ENCODE results near the gene NMS.
"Not testable (repeated sequence)": the region's sequence is repeated elsewhere in the genome, so short reads cannot be mapped to it uniquely, and the experiment has no call there.

Gene NMS

GRCh38 chr2:100451734-100452133, 18.5 kb upstream of the NMS start:
- Mint-ChIP-seq H3K36me3 (ENCODE audit: low read depth) (no peaks in the 10 kb centered on the region), H3K9me3 (peaks cover 7% of the 10 kb centered on the region), H3K27me3 (no peaks in the 10 kb centered on the region), H3K27ac (no peak overlapping the region), H3K4me1 (ENCODE audit: low read depth) (no peaks in the 10 kb centered on the region), H3K4me3 (no peak overlapping the region)
- intact Hi-C loops (cut with micrococcal nuclease): no loop called here

DNA sequence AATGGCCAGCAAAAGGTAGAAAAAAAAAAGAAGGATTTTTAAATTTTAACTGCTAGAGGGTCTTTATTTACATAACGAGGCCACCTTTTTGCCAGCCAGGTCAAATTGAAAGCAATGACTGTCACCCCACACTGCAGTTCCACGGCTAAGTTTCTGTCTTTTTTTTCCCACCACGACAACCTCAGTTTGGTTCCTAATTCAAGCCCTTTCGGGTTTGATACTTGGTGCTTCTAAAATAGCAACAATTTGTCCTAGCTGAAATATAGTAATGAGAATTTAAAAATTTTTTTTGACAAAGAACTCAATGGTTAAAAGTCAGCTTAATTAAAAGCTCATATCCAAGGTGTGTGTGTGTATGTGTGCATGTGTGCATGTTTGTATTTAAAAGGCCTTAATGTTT, 16.4 kb upstream of the NMS start:
- intact Hi-C loops (cut with micrococcal nuclease): no loop called here
- Mint-ChIP-seq H3K27me3 (no peaks in the 10 kb centered on the region), H3K27ac (no peak overlapping the region), H3K9me3 (peaks cover 11% of the 10 kb centered on the region), H3K4me1 (ENCODE audit: low read depth) (no peaks in the 10 kb centered on the region), H3K36me3 (ENCODE audit: low read depth) (no peaks in the 10 kb centered on the region), H3K4me3 (no peak overlapping the region)

DNA sequence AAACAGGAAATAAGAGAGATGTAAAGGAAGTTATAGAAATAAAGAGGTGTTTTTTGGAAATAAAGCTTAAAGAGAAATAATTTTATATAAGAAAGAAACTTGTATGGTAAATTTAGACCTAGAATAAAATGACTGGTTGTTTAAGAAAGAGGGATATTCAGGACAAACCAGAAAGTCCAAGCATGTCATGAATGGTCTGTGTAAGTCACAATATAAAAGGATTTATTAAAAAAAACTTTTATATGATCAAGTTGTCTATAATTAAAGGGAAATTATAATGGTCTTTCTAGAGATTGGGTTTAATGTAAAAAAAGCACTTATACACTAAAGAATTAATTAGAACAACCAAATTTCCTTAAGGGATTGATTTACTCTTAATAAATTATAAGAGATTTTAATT, 13.9 kb upstream of the NMS start:
- H3K4me3 Mint-ChIP-seq; H3K36me3 Mint-ChIP-seq (ENCODE audit: low read depth); H3K27ac Mint-ChIP-seq; H3K27me3 Mint-ChIP-seq; H3K4me1 Mint-ChIP-seq (ENCODE audit: low read depth); intact Hi-C loops (cut with micrococcal nuclease): not testable (repeated sequence)
- H3K9me3 Mint-ChIP-seq: peaks cover 28% of the 10 kb centered on the region

DNA sequence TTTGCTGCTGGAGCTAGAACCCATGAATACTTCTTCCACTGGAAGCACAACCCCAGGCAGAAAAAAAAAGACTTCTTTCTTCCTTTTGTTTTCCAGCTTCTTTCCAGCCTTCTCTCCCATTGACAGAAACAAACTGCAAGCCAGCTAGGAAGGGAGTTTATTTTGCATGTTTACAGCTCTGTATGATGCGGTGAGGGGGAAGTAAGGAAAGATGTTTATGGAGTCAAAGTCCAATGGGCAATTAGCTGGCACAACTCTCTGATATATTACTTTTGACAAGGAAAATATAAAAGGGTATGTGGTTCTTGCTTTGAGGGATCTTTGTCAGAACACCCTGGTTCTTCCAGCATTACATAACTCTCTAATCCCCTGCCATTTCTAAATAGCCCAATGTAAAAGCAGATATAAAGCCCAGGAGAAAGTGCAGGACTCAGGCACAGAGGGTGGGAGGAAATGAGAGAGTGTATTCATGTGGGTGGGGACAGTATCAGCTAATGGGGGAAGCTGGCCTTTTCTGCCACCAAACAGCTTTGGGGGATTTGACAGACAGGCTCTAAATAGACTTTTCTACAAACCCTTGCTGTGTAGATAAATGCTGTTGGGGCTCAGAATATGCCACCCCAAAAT, 9.3 kb upstream of the NMS start:
- Mint-ChIP-seq H3K4me3 (no peak overlapping the region), H3K9me3 (peaks cover 28% of the 10 kb centered on the region), H3K36me3 (ENCODE audit: low read depth) (no peaks in the 10 kb centered on the region), H3K4me1 (ENCODE audit: low read depth) (no peaks in the 10 kb centered on the region), H3K27ac (no peak overlapping the region), H3K27me3 (peaks cover 8% of the 10 kb centered on the region)
- intact Hi-C loops (cut with micrococcal nuclease): no loop called here

- H3K9me3 Mint-ChIP-seq: no peaks in the 10 kb centered on the region
- H3K27me3 Mint-ChIP-seq: peaks cover 23% of the 10 kb centered on the region
- H3K4me1 Mint-ChIP-seq (ENCODE audit: low read depth): no peaks in the 10 kb centered on the region
- no peak overlapping the region for H3K4me3 Mint-ChIP-seq
- no peaks in the 10 kb centered on the region for H3K36me3 Mint-ChIP-seq (ENCODE audit: low read depth)
- intact Hi-C loops (cut with micrococcal nuclease): no loop called here
- no peak overlapping the region for H3K27ac Mint-ChIP-seq
Measured at GRCh38 chr2:100470898-100471514, 724 bp downstream of the NMS start.

DNA sequence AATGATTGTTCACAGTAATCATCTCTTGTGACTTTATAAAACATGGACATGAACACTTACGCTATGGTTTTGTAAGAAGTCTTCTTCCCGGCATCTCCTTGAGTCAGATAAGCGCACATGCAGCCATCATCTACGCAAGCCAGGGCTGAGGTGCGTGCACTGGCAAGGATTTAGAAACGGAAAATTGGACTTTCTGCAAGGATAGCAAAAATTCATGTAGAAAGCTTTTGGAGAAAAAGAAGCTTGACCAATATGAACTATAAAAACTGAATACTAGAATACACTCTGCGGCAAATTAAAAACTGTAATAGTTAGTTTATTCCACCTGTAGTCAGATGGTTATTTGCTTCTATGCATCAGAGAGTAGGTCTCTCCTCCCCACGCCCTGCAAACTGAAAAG, 6.3 kb downstream of the NMS start:
- intact Hi-C loops (cut with micrococcal nuclease): no loop called here
- Mint-ChIP-seq H3K9me3 (no peaks in the 10 kb centered on the region), H3K36me3 (ENCODE audit: low read depth) (no peaks in the 10 kb centered on the region), H3K27me3 (peaks cover 12% of the 10 kb centered on the region), H3K4me3 (no peak overlapping the region), H3K4me1 (ENCODE audit: low read depth) (no peaks in the 10 kb centered on the region), H3K27ac (no peak overlapping the region)

- H3K4me1 Mint-ChIP-seq (ENCODE audit: low read depth): no peaks in the 10 kb centered on the region
- intact Hi-C loops (cut with micrococcal nuclease): no loop called here
- H3K9me3 Mint-ChIP-seq: no peaks in the 10 kb centered on the region
- no peak overlapping the region for H3K27ac Mint-ChIP-seq
- H3K36me3 Mint-ChIP-seq (ENCODE audit: low read depth): no peaks in the 10 kb centered on the region
- H3K27me3 Mint-ChIP-seq: peaks cover 9% of the 10 kb centered on the region
- no peak overlapping the region for H3K4me3 Mint-ChIP-seq
Measured at GRCh38 chr2:100482741-100483140, 12.5 kb downstream of the NMS start.

DNA sequence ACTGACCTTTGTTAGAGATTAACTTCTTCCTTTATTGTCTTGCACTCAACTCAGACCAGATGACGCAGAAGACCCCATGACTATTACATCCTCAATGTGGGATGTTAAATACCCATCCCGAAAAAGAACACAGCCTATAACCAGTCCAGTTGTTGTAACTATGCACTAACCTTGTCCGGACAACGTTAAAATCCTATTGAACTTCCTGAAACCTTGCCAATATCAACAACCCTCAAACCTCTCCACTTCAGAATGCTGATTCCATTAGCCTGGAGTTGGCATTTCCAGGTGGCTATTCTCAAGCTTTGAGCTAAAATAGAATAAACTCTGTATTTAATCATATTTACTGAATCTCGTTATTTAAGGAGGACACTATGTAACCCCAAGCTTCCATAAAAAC, 13.6 kb downstream of the NMS start:
- Mint-ChIP-seq H3K27me3 (peaks cover 7% of the 10 kb centered on the region), H3K9me3 (no peaks in the 10 kb centered on the region), H3K27ac (no peak overlapping the region), H3K4me3 (no peak overlapping the region), H3K36me3 (ENCODE audit: low read depth) (no peaks in the 10 kb centered on the region), H3K4me1 (ENCODE audit: low read depth) (no peaks in the 10 kb centered on the region)
- intact Hi-C loops (cut with micrococcal nuclease): no loop called here

- H3K27me3 Mint-ChIP-seq: peaks cover 6% of the 10 kb centered on the region
- H3K4me3 Mint-ChIP-seq: no peak overlapping the region
- H3K27ac Mint-ChIP-seq: no peak overlapping the region
- no peaks in the 10 kb centered on the region for H3K36me3 Mint-ChIP-seq (ENCODE audit: low read depth)
- intact Hi-C loops (cut with micrococcal nuclease): no loop called here
- H3K4me1 Mint-ChIP-seq (ENCODE audit: low read depth): no peaks in the 10 kb centered on the region
- no peaks in the 10 kb centered on the region for H3K9me3 Mint-ChIP-seq
Measured at GRCh38 chr2:100484390-100484789, 14.1 kb downstream of the NMS start.

GRCh38 chr2:100485396-100485795, 15.1 kb downstream of the NMS start:
- H3K9me3 Mint-ChIP-seq: no peaks in the 10 kb centered on the region
- intact Hi-C loops (cut with micrococcal nuclease): no loop called here
- no peak overlapping the region for H3K4me3 Mint-ChIP-seq
- H3K27ac Mint-ChIP-seq: no peak overlapping the region
- H3K27me3 Mint-ChIP-seq: peaks cover 4% of the 10 kb centered on the region
- no peaks in the 10 kb centered on the region for H3K36me3 Mint-ChIP-seq (ENCODE audit: low read depth)
- no peaks in the 10 kb centered on the region for H3K4me1 Mint-ChIP-seq (ENCODE audit: low read depth)

DNA sequence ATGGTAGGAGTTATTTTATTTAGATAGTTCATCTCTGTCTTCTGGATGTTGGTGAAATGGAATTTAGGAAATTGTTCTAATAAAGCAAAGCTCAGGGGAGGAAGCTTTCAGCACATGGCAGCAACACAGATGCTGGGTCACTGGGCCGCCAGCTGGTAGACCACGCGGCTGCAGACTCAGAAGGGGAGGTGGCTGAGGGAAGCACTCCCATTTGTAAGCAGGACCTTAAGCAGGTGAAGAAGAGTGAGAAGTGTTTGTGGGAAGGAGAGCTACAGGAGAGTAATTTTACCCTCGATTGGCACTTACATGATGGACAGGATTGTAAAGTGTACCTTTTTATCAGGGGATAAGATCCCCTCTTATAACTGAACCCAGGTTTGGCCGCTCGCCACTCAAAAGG, 24.4 kb downstream of the NMS start:
- H3K4me1 Mint-ChIP-seq (ENCODE audit: low read depth): no peaks in the 10 kb centered on the region
- no peaks in the 10 kb centered on the region for H3K36me3 Mint-ChIP-seq (ENCODE audit: low read depth)
- intact Hi-C loops (cut with micrococcal nuclease): no loop called here
- H3K27ac Mint-ChIP-seq: no peak overlapping the region
- peaks cover 11% of the 10 kb centered on the region for H3K9me3 Mint-ChIP-seq
- no peak overlapping the region for H3K4me3 Mint-ChIP-seq
- peaks cover 14% of the 10 kb centered on the region for H3K27me3 Mint-ChIP-seq

GRCh38 chr2:100502782-100503181, 32.5 kb downstream of the NMS start:
- Mint-ChIP-seq H3K4me3 (no peak overlapping the region), H3K4me1 (ENCODE audit: low read depth) (no peaks in the 10 kb centered on the region), H3K27me3 (peaks cover 9% of the 10 kb centered on the region), H3K9me3 (peaks cover 49% of the 10 kb centered on the region), H3K36me3 (ENCODE audit: low read depth) (no peaks in the 10 kb centered on the region), H3K27ac (no peak overlapping the region)
- intact Hi-C loops (cut with micrococcal nuclease): no loop called here

DNA sequence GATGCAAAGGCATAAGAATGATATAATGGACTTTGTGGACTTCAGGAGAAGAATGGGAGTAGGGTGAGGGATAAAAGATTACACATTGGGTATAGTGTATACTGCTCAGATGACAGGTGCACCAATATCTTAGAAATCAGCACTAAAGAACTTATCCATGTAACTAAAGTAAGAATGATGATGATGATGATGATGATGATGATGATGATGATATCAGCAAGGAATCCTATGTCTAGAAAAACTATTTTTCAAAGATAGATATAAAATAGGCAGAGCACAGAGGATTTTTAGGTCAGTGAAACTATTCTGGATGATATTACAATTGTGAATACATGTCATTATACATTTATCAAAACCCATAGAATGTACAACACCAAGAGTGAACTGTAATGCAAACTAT, 34.3 kb downstream of the NMS start:
- H3K4me3 Mint-ChIP-seq: no peak overlapping the region
- H3K36me3 Mint-ChIP-seq (ENCODE audit: low read depth): no peaks in the 10 kb centered on the region

DNA sequence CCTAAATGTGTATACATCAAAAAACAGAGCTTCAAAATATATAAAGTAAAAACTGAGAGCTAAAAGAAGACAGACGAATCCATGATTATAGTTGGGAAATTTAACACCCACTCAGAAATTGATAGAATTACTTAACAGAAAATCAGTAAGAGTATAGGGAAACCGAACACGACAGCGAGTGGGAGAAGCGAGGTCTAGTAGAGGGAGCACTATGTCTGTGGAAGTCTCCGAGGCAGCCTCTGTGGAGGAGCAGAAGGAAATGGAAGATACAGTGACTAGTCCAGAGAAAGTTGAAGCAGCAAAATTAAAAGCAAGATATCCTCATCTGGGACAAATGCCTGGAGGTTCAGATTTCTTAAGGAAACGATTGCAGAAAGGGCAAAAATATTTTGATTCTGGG, 38.8 kb downstream of the NMS start:
- no peak overlapping the region for H3K27ac Mint-ChIP-seq
- intact Hi-C loops (cut with micrococcal nuclease): no loop called here
- no peaks in the 10 kb centered on the region for H3K36me3 Mint-ChIP-seq (ENCODE audit: low read depth)
- no peaks in the 10 kb centered on the region for H3K27me3 Mint-ChIP-seq
- peaks cover 19% of the 10 kb centered on the region for H3K9me3 Mint-ChIP-seq
- peaks cover 10% of the 10 kb centered on the region for H3K4me1 Mint-ChIP-seq (ENCODE audit: low read depth)
- H3K4me3 Mint-ChIP-seq: no peak overlapping the region

More for the DNA sequence above, 34.3 kb downstream of the NMS start:
- H3K27ac Mint-ChIP-seq: no peak overlapping the region
- no peaks in the 10 kb centered on the region for H3K4me1 Mint-ChIP-seq (ENCODE audit: low read depth)
- peaks cover 47% of the 10 kb centered on the region for H3K9me3 Mint-ChIP-seq
- peaks cover 5% of the 10 kb centered on the region for H3K27me3 Mint-ChIP-seq
- intact Hi-C loops (cut with micrococcal nuclease): no loop called here

DNA sequence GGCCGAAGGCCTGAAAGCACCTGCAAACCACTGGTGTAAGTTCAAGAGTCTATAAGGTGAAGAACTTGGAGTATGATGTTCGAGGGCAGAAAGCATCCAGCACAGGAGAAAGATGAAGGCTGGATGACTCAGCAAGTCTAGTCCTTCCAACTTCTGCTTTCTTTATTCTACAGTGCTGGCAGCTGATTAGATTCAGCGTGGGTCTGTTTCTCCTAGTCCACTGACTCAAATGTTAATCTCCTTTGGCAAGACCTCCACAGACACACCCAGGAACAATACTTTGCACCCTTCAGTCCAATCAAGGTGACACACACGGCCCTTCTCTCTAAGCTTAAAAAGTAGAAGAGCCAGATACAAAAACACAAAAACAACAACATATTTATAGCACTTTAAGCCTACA, 43.4 kb downstream of the NMS start:
- Mint-ChIP-seq H3K27me3 (no peaks in the 10 kb centered on the region), H3K27ac (peak overlapping the region; percentile 51), H3K4me1 (ENCODE audit: low read depth) (peaks cover 10% of the 10 kb centered on the region), H3K36me3 (ENCODE audit: low read depth) (no peaks in the 10 kb centered on the region), H3K9me3 (no peaks in the 10 kb centered on the region), H3K4me3 (no peak overlapping the region)
- intact Hi-C loops (cut with micrococcal nuclease): no loop called here

Data from dendritic cell treated with granulocyte-macrophage colony-stimulating factor and Interleukin-4, amounts not matched to agents 40 ng/mL and 50 ng/mL, for 4 days (primary cell).